Smooth muscle cell (in vitro differentiated cells): ENCODE data around the gene HLA-DRA. TPM values are rescaled to one million over a fixed set of nuclear protein-coding genes. Genes with fewer than 3 reads are reported as not detected.

Source experiments
- DNase-seq: peaks from one replicate; lab custom pipeline; 2025; ENCODE audit not compliant: unreplicated experiment; lab: John Stamatoyannopoulos, UW
- H2AFZ ChIP-seq: fragments of 200-600 bp; sonication (generic); 2 replicates; pipeline ENCODE4 v1.6.0; 2016; ENCODE audit warnings: antibody characterized with exemption, low read depth, mild to moderate bottlenecking
- H3F3A ChIP-seq: fragments of 200-600 bp; sonication (generic); 2 replicates; pipeline ENCODE4 v1.6.0; 2017; ENCODE audit warnings: antibody characterized with exemption, low read depth
- H3K27ac ChIP-seq: fragments of 200-600 bp; sonication (generic); 2 replicates; pipeline ENCODE4 v1.5.1; 2016; ENCODE audit warnings: low read depth, mild to moderate bottlenecking
- H3K27me3 ChIP-seq: fragments of 200-600 bp; sonication (generic); 2 replicates; pipeline ENCODE4 v1.6.1; 2016; ENCODE audit warnings: low read depth, mild to moderate bottlenecking
- H3K36me3 ChIP-seq: fragments of 200-600 bp; sonication (generic); 2 replicates; pipeline ENCODE4 v1.5.1; 2016; ENCODE audit warnings: low read depth
- H3K4me1 ChIP-seq: fragments of 200-600 bp; sonication (generic); 2 replicates; pipeline ENCODE4 v1.5.1; 2016; ENCODE audit warnings: low read depth
- H3K4me2 ChIP-seq: fragments of 200-600 bp; sonication (generic); 2 replicates; pipeline ENCODE4 v1.6.0; 2016; ENCODE audit warnings: mild to moderate bottlenecking
- H3K4me3 ChIP-seq: fragments of 200-600 bp; sonication (generic); 2 replicates; pipeline ENCODE4 v1.5.1; 2016; ENCODE audit warnings: mild to moderate bottlenecking
- H3K79me2 ChIP-seq: fragments of 200-600 bp; sonication (generic); 2 replicates; pipeline ENCODE4 v1.6.0; 2016; ENCODE audit warnings: low read depth, mild to moderate bottlenecking
- H3K9ac ChIP-seq: fragments of 200-600 bp; sonication (generic); 2 replicates; pipeline ENCODE4 v1.6.0; 2016; ENCODE audit warnings: low read depth
- H3K9me3 ChIP-seq: fragments of 200-600 bp; sonication (generic); replicated peaks from 2 replicates; pipeline ENCODE4 v1.5.1; 2016; ENCODE audit warnings: low read depth
- H4K20me1 ChIP-seq: fragments of 200-600 bp; sonication (generic); 2 replicates; pipeline ENCODE4 v1.6.0; 2016; ENCODE audit warnings: low read depth
- WGBS: methylation state at CpG from one replicate; pipeline ENCODE4 v1.1.7; 2016; ENCODE audit warnings: low lambda C conversion rate; 5-methylcytosine and 5-hydroxymethylcytosine counted together
- polyA plus RNA-seq: library from polyadenylated mRNA; unstranded; fragments of >200 nt; fragmentation: Nextera tagmentation; extraction: Ambion mirVana; gene quantifications from 2 replicates; pipeline ENCODE4 v1.2.1, GENCODE V29; 2016
- total RNA-seq: library from RNA; depleted of rRNA; stranded (reverse); fragments of >200 nt; gene quantifications from 2 replicates; pipeline ENCODE4 v1.2.3, GENCODE V29; 2014
- TF ChIP-seq, protein P1 (sequence below): fragments of 200-600 bp; sonication (generic); IDR thresholded peaks from 2 replicates; pipeline ENCODE4 v1.5.1; 2017; ENCODE audit warnings: borderline replicate concordance, mild to moderate bottlenecking, antibody characterized with exemption; ENCODE audit not compliant: insufficient read depth, poor library complexity, severe bottlenecking

HLA-DRA gene
- total and polyA plus RNA-seq, 2 experiments from 2014 or later = not detected

DNA sequence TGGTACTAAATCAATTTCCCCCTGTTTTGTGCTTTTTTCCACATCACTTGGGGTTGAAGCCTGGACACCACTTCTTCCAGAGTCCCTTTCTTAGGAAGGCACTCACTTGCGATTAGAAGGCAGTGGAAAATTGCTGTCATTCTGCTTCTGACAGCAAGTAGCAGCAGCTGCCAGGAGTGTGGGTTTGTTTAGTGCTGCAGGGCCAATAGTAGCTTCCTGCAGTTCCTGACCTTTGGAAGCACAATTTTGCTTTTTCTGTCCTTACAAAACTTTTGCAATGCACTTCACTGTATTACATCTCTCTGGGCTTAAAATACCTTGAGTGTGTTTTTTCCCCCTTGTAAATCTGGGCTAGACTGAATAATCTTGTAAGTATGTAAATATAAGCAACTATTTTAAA, 12.5 kb upstream of the HLA-DRA start:
- DNase-seq = no peak

DNA sequence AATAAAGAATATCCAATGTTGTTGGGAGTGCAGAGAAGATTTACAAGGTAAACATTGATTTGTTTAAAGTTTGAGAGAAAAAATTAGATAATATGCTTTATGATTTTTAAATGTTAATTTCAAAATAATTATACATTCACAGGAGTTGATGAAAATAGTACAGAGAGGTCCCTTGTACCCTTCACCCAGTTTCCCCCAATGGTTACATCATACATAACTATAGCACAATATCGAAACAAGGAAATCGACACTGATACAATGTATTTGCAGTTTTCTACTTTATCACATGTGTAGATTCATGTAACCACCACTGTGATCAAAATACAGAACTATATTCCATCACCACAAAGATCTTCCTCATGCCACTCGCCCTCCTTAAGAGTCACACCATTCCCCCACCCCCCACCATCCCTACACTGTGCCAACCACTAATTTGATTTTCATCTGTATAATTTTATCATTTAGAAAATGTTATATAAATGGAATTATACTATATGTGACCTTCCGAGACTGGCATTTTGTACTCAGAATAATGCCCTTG, 11.7 kb upstream of the HLA-DRA start:
- Histone ChIP-seq H3K9ac (no peak overlapping the region), H4K20me1 (no peaks in the 10 kb centered on the region), H3K36me3 (no peaks in the 10 kb centered on the region), H2AFZ (no peak overlapping the region), H3K4me2 (no peak overlapping the region), H3K4me1 (no peaks in the 10 kb centered on the region), H3K9me3 (no peaks in the 10 kb centered on the region), H3K79me2 (no peaks in the 10 kb centered on the region), H3K27me3 (no peaks in the 10 kb centered on the region), H3K27ac (no peak overlapping the region), H3F3A (no peaks in the 10 kb centered on the region), H3K4me3 (no peak overlapping the region)
- WGBS = 94% methylated on average over 4 of the region's 4 CpGs
- TF ChIP-seq, protein P1, sequence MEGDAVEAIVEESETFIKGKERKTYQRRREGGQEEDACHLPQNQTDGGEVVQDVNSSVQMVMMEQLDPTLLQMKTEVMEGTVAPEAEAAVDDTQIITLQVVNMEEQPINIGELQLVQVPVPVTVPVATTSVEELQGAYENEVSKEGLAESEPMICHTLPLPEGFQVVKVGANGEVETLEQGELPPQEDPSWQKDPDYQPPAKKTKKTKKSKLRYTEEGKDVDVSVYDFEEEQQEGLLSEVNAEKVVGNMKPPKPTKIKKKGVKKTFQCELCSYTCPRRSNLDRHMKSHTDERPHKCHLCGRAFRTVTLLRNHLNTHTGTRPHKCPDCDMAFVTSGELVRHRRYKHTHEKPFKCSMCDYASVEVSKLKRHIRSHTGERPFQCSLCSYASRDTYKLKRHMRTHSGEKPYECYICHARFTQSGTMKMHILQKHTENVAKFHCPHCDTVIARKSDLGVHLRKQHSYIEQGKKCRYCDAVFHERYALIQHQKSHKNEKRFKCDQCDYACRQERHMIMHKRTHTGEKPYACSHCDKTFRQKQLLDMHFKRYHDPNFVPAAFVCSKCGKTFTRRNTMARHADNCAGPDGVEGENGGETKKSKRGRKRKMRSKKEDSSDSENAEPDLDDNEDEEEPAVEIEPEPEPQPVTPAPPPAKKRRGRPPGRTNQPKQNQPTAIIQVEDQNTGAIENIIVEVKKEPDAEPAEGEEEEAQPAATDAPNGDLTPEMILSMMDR = no peak
- DNase-seq = no peak

More for the DNA sequence above, 12.5 kb upstream of the HLA-DRA start:
- H3K27me3 ChIP-seq = no peaks in the 10 kb centered on the region
- no peaks in the 10 kb centered on the region for H4K20me1 ChIP-seq
- no peak overlapping the region for H3K9ac ChIP-seq
- H3K4me1 ChIP-seq = no peaks in the 10 kb centered on the region
- no peaks in the 10 kb centered on the region for H3K79me2 ChIP-seq
- H3K9me3 ChIP-seq = no peaks in the 10 kb centered on the region
- H3K4me2 ChIP-seq = no peak overlapping the region
- H3K27ac ChIP-seq = no peak overlapping the region
- TF ChIP-seq, protein P1 = no peak
- H3K36me3 ChIP-seq = no peaks in the 10 kb centered on the region
- 37% methylated on average over 1 of the region's 1 CpG for WGBS
- H3K4me3 ChIP-seq = no peak overlapping the region
- H2AFZ ChIP-seq = no peak overlapping the region
- H3F3A ChIP-seq = no peaks in the 10 kb centered on the region

DNA sequence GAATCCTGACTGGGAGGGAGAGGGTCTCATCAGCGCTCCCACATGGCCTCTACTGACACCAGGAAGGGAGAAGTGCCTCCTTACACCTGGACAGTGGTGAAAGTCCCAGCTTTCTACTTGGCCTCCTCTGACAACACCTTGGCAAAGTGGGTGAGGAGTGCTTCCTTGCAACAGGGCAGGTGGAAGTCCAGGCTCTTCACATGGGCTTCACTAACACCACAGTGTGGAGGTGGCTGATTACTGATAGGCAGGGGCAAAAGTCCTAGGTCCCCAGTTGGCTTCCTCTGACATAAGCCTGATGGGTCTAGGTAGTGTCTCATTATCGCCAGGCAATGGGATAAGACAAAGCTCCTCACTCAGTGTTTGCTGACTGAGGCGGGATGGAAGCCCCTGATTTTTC, 9.5 kb upstream of the HLA-DRA start:
- H3K79me2 ChIP-seq = no peaks in the 10 kb centered on the region
- H3K36me3 ChIP-seq = no peaks in the 10 kb centered on the region
- no peak overlapping the region for H3K4me3 ChIP-seq
- no peaks in the 10 kb centered on the region for H4K20me1 ChIP-seq
- H3K27ac ChIP-seq = no peak overlapping the region
- H3K27me3 ChIP-seq = no peaks in the 10 kb centered on the region
- H3K4me2 ChIP-seq = no peak overlapping the region
- H3K4me1 ChIP-seq = no peaks in the 10 kb centered on the region
- no peak overlapping the region for H2AFZ ChIP-seq
- WGBS = 84% methylated on average over 3 of the region's 3 CpGs
- DNase-seq = no peak
- no peaks in the 10 kb centered on the region for H3F3A ChIP-seq
- TF ChIP-seq, protein P1 = no peak
- H3K9me3 ChIP-seq = no peaks in the 10 kb centered on the region
- no peak overlapping the region for H3K9ac ChIP-seq

DNA sequence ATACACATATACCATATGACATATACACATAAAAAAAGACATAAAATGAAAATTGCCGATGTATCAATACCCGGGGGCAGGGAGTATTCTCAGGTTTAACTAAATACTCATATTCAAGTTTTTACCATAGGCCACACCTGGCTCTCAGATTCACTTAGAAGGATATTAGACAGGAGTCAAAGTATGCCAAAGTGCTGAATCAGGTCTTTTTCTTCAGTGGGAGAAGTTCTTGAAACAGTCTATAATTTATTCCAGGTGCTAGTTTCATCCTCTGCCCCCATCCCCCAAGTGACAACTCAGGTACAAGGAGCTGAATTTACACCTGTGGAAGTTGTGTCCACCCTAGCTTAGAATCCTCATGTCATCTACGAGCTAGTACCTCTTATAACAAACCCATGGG, 8.5 kb upstream of the HLA-DRA start:
- no peak overlapping the region for H2AFZ ChIP-seq
- 78% methylated on average over 3 of the region's 3 CpGs for WGBS

More for the DNA sequence above, 8.5 kb upstream of the HLA-DRA start:
- no peaks in the 10 kb centered on the region for H3F3A ChIP-seq
- H3K4me3 ChIP-seq = no peak overlapping the region
- H3K27me3 ChIP-seq = no peaks in the 10 kb centered on the region
- H3K4me2 ChIP-seq = no peak overlapping the region
- TF ChIP-seq, protein P1 = no peak
- H3K4me1 ChIP-seq = no peaks in the 10 kb centered on the region
- H3K9ac ChIP-seq = no peak overlapping the region
- H3K9me3 ChIP-seq = no peaks in the 10 kb centered on the region
- DNase-seq = no peak
- no peaks in the 10 kb centered on the region for H3K36me3 ChIP-seq
- H3K79me2 ChIP-seq = no peaks in the 10 kb centered on the region
- no peak overlapping the region for H3K27ac ChIP-seq
- H4K20me1 ChIP-seq = no peaks in the 10 kb centered on the region
